NCI-H510A (cell line): ENCODE results near the gene SOD2.
"Not testable (repeated sequence)": the region's sequence is repeated elsewhere in the genome, so short reads cannot be mapped to it uniquely, and the experiment has no call there.

Experiments used
- DNase-seq: peaks from one replicate; lab custom pipeline; 2025; lab: John Stamatoyannopoulos, UW

The SOD2 gene

GRCh38 chr6:159716247-159717096, 23.4 kb upstream of the SOD2 start:
- DNase-seq: no peak

GRCh38 chr6:159715605-159716004, 22.6 kb upstream of the SOD2 start:
- DNase-seq: no peak

- no peak for DNase-seq
Observed at GRCh38 chr6:159715166-159715565, 22.1 kb upstream of the SOD2 start.

- DNase-seq: no peak
Observed at GRCh38 chr6:159714404-159714803, 21.4 kb upstream of the SOD2 start.

GRCh38 chr6:159713984-159714383, 20.9 kb upstream of the SOD2 start:
- DNase-seq: no peak

GRCh38 chr6:159712389-159712788, 19.3 kb upstream of the SOD2 start:
- not testable (repeated sequence) for DNase-seq

- not testable (repeated sequence) for DNase-seq
Observed at GRCh38 chr6:159710603-159711002, 17.6 kb upstream of the SOD2 start.

- no peak for DNase-seq
Observed at GRCh38 chr6:159701413-159701999, 8.5 kb upstream of the SOD2 start.

GRCh38 chr6:159700970-159701369, 7.9 kb upstream of the SOD2 start:
- no peak for DNase-seq

GRCh38 chr6:159695984-159696383, 2.9 kb upstream of the SOD2 start:
- DNase-seq: no peak

GRCh38 chr6:159693894-159694545, 979 bp upstream of the SOD2 start:
- DNase-seq: peak; percentile 23

GRCh38 chr6:159692303-159693127, 526 bp downstream of the SOD2 start:
- peak; percentile 11 for DNase-seq

GRCh38 chr6:159691963-159692287, 1.1 kb downstream of the SOD2 start:
- no peak for DNase-seq

- DNase-seq: no peak
Observed at GRCh38 chr6:159691133-159691962, 1.7 kb downstream of the SOD2 start.

GRCh38 chr6:159690135-159690534, 2.9 kb downstream of the SOD2 start:
- not testable (repeated sequence) for DNase-seq

GRCh38 chr6:159689001-159689400, 4.0 kb downstream of the SOD2 start:
- DNase-seq: no peak

- DNase-seq: no peak
Observed at GRCh38 chr6:159688266-159688905, 4.7 kb downstream of the SOD2 start.

- no peak for DNase-seq
Observed at GRCh38 chr6:159687341-159687740, 5.7 kb downstream of the SOD2 start.

GRCh38 chr6:159686703-159687102, 6.3 kb downstream of the SOD2 start:
- DNase-seq: no peak

GRCh38 chr6:159686040-159686439, 7.0 kb downstream of the SOD2 start:
- DNase-seq: no peak

GRCh38 chr6:159684013-159684304, 9.1 kb downstream of the SOD2 start:
- no peak for DNase-seq
